Esophagus squamous epithelium (tissue), 5 donors: ENCODE results near the gene FAM78A. TPM values are rescaled to one million over a fixed set of nuclear protein-coding genes. Genes with fewer than 3 reads are reported as not detected.

ENCODE experiments used
- DNase-seq: peaks from one replicate; lab custom pipeline; 2025; lab: John Stamatoyannopoulos, UW
- H3K27ac ChIP-seq, 4 donors: fragments of 200-600 bp; sonication (generic); one replicate each; pipeline ENCODE4 v1.5.1; 2016 to 2019; ENCODE audit warnings: mild to moderate bottlenecking in 1 of 4
- H3K27me3 ChIP-seq, 4 donors: fragments of 200-600 bp; sonication (generic); 1 replicate in 3 of 4; 2 replicates in 1 of 4; pipeline versions ENCODE4 v1.5.1 to v1.6.0; 2017 to 2021; ENCODE audit warnings: antibody characterized with exemption in 1 of 4
- H3K36me3 ChIP-seq, 3 donors: fragments of 200-600 bp; sonication (generic); one replicate each; pipeline ENCODE4 v1.5.1; 2016 to 2019
- H3K4me1 ChIP-seq, 3 donors: fragments of 200-600 bp; sonication (generic); one replicate each; pipeline ENCODE4 v1.5.1; 2017 to 2019
- H3K4me3 ChIP-seq, 4 donors: fragments of 200-600 bp; sonication (generic); 1 replicate in 3 of 4; 2 replicates in 1 of 4; pipeline ENCODE4 v1.5.1; 2016 to 2019; ENCODE audit warnings: mild to moderate bottlenecking in 2 of 4, moderate library complexity in 1 of 4
- H3K9me3 ChIP-seq, 3 donors: fragments of 200-600 bp; sonication (generic); one replicate each; pipeline ENCODE4 v1.5.1; 2016 to 2019
- CTCF ChIP-seq, 6 experiments: fragments of 450-650 bp in 4 of 6; fragments of 200-600 bp in 2 of 6; sonication (generic) in 2 of 6; IDR thresholded peaks; one replicate each; pipeline ENCODE4 v1.5.1; 2016 to 2019; ENCODE audit warnings: antibody characterized with exemption in 6 of 6, mild to moderate bottlenecking in 4 of 6, moderate library complexity in 4 of 6
- POLR2A ChIP-seq, 4 donors: fragments of 450-650 bp; IDR thresholded peaks; one replicate each; pipeline ENCODE4 v1.6.1; 2017; ENCODE audit warnings: antibody characterized with exemption in 4 of 4, mild to moderate bottlenecking in 4 of 4, moderate library complexity in 3 of 4
- WGBS, 2 donors: methylation state at CpG; one replicate each; pipeline ENCODE4 v1.1.5; 2018; 5-methylcytosine and 5-hydroxymethylcytosine counted together
- intact Hi-C: fragments of 100-400 bp; cut with DNase I; formaldehyde crosslinking; loops from one replicate; pipeline ENCODE4 v1.15.0; 2022
- total RNA-seq, 4 donors: library from RNA; depleted of rRNA; stranded (reverse); fragments of >200 nt; gene quantifications; one replicate each; pipeline ENCODE4 v1.1.0, GENCODE V29; 2016
- donor health status: DM: yes; HTN: yes; CAD: no.

FAM78A gene
- total RNA-seq, 4 donors from 2014 or later, result 0.61 to 2.9 (median 2.0) TPM

GRCh38 chr9:131234799-131235479, 41.4 kb downstream of the FAM78A start:
- WGBS, 2 donors, result 81 to 87% methylated on average over 12 to 14 of the region's 16 CpGs
- H3K27me3 ChIP-seq, result peaks cover 0 to 4% (median 0%) of the 10 kb centered on the region in 4 donors
- peaks cover 12 to 25% (median 12%) of the 10 kb centered on the region in 3 donors for H3K4me1 ChIP-seq
- H3K4me3 ChIP-seq, result no peak overlapping the region
- intact Hi-C loops, result no loop called here
- DNase-seq, result no peak
- H3K36me3 ChIP-seq, result peaks cover 11 to 62% (median 28%) of the 10 kb centered on the region in 3 donors
- no peak overlapping the region for H3K27ac ChIP-seq
- no peak for TF ChIP-seq POLR2A (IDR thresholded peaks at IDR 0.05)
- no peak for TF ChIP-seq CTCF (IDR thresholded peaks at IDR 0.05)
- no peaks in the 10 kb centered on the region for H3K9me3 ChIP-seq

- Histone ChIP-seq H3K27ac (peak overlapping the region in 2 of 4 donors; percentile 29 to 40), H3K9me3 (no peaks in the 10 kb centered on the region), H3K4me1 (peaks cover 12 to 23% (median 12%) of the 10 kb centered on the region in 3 donors), H3K36me3 (peaks cover 20 to 71% (median 28%) of the 10 kb centered on the region in 3 donors), H3K27me3 (no peaks in the 10 kb centered on the region), H3K4me3 (no peak overlapping the region)
- WGBS, 2 donors, result 81 to 85% methylated on average over 5 to 6 of the region's 9 CpGs
- no peak for DNase-seq
- TF ChIP-seq CTCF (IDR thresholded peaks at IDR 0.05) (no peak), POLR2A (IDR thresholded peaks at IDR 0.05) (no peak)
- intact Hi-C loops, result no loop called here
These were observed 42.3 kb downstream of the FAM78A start for GRCh38 chr9:131233995-131234394.

DNA sequence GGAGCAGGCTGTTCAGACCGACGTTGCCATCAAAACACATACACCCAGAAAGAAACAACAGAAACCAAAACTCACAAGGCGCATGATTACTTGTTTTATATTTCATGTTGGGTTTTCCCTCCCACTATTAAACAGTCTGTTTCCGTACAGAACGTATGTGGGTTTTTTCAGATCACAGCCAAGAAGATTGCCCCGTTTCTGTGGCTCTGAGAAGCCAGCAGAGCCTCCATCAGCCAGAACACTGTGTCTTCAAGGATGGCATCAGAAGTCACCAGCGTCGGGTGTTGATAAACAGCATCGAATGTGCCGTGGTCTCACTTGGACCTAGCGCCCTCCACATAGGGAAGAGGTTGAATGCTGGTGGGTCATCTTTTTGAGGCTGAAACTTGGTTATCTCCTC, 42.8 kb downstream of the FAM78A start:
- 71 to 82% methylated on average over 11 of the region's 11 CpGs for WGBS, 2 donors
- Histone ChIP-seq H3K27me3 (no peaks in the 10 kb centered on the region), H3K4me1 (peaks cover 8 to 19% (median 8%) of the 10 kb centered on the region in 3 donors), H3K4me3 (no peak overlapping the region), H3K27ac (peak overlapping the region in 2 of 4 donors; percentile 29 to 40), H3K9me3 (no peaks in the 10 kb centered on the region), H3K36me3 (peaks cover 20 to 76% (median 28%) of the 10 kb centered on the region in 3 donors)
- TF ChIP-seq CTCF (IDR thresholded peaks at IDR 0.05), result no peak
- no peak for DNase-seq
- intact Hi-C loops, result no loop called here

GRCh38 chr9:131228988-131229387, 47.3 kb downstream of the FAM78A start:
- peak overlapping the region in 1 of 4 donors; percentile 36 for H3K4me3 ChIP-seq
- 77 to 79% methylated on average over 8 of the region's 8 CpGs for WGBS, 2 donors
- DNase-seq, result no peak
- TF ChIP-seq POLR2A (IDR thresholded peaks at IDR 0.05) (no peak), CTCF (IDR thresholded peaks at IDR 0.05) (no peak)
- no peaks in the 10 kb centered on the region for H3K9me3 ChIP-seq
- H3K4me1 ChIP-seq, result peaks cover 0 to 8% (median 0%) of the 10 kb centered on the region in 3 donors
- H3K36me3 ChIP-seq, result peaks cover 20 to 94% (median 27%) of the 10 kb centered on the region in 3 donors
- no peaks in the 10 kb centered on the region for H3K27me3 ChIP-seq
- no peak overlapping the region for H3K27ac ChIP-seq
- intact Hi-C loops, result no loop called here

- peaks cover 17 to 91% (median 20%) of the 10 kb centered on the region in 3 donors for H3K36me3 ChIP-seq
These were observed 48.3 kb downstream of the FAM78A start for GRCh38 chr9:131227959-131228460.

More at GRCh38 chr9:131227959-131228460, 48.3 kb downstream of the FAM78A start:
- H3K9me3 ChIP-seq, result no peaks in the 10 kb centered on the region
- TF ChIP-seq POLR2A (IDR thresholded peaks at IDR 0.05) (no peak), CTCF (IDR thresholded peaks at IDR 0.05) (no peak)
- no peaks in the 10 kb centered on the region for H3K27me3 ChIP-seq
- WGBS, 2 donors, result 54 to 77% methylated on average over 5 to 6 of the region's 9 CpGs
- intact Hi-C loops, result no loop called here
- no peak overlapping the region for H3K27ac ChIP-seq
- no peak for DNase-seq
- peaks cover 0 to 8% (median 0%) of the 10 kb centered on the region in 3 donors for H3K4me1 ChIP-seq
- H3K4me3 ChIP-seq, result peak overlapping the region in 1 of 4 donors; percentile 36
